AG04450 (cell line): ENCODE results near the gene HLA-DRB1. TPM values are rescaled to one million over a fixed set of nuclear protein-coding genes. Genes with fewer than 3 reads are reported as not detected.
"Not testable (repeated sequence)": the region's sequence is repeated elsewhere in the genome, so short reads cannot be mapped to it uniquely, and the experiment has no call there.

Source experiments
- CTCF ChIA-PET: fragments of 300-600, 350-600 bp; formaldehyde crosslinking; extraction: SDS; loops from one replicate; lab custom pipeline; 2022; ENCODE audit warnings: antibody characterized with exemption, inconsistent platforms; lab: Charles Lee
- POLR2A ChIA-PET: fragments of 350-600 bp; formaldehyde crosslinking; extraction: SDS; loops from one replicate; lab custom pipeline; 2021; ENCODE audit warnings: antibody characterized with exemption, inconsistent platforms; lab: Yijun Ruan, JAX
- DNase-seq: peaks from one replicate; pipeline ENCODE4 v3.0.0-alpha.2; 2011; ENCODE audit warnings: low read depth, low spot score
- H3K27ac ChIP-seq: one replicate; pipeline ENCODE4 v1.5.1; 2012; ENCODE audit warnings: low read depth, low read length, control low read depth
- H3K27me3 ChIP-seq: one replicate; pipeline ENCODE4 v1.6.0; 2012; ENCODE audit warnings: low read length; ENCODE audit not compliant: control insufficient read depth, insufficient read depth
- H3K4me3 ChIP-seq: 2 replicates; pipeline ENCODE4 v1.5.1; 2011; ENCODE audit warnings: mild to moderate bottlenecking, low read depth, low read length, control low read depth
- H3K9me3 ChIP-seq: 2 replicates; pipeline ENCODE4 v1.5.1; 2012; ENCODE audit warnings: low read length; ENCODE audit not compliant: control insufficient read depth, insufficient read depth
- polyA plus RNA-seq: library from polyadenylated mRNA; depleted of rRNA; stranded (reverse); fragments of >200 nt; gene quantifications from 2 replicates; pipeline ENCODE4 v1.2.3, GENCODE V29; 2011; rRNA removed
- small RNA-seq: library from RNA; depleted of rRNA; stranded (forward); fragments of <200 nt; gene quantifications from one replicate; pipeline ENCODE3, GENCODE V24; 2012; ENCODE audit warnings: low read depth; ENCODE audit not compliant: insufficient read length
- TF ChIP-seq, protein P1 (sequence below): IDR thresholded peaks from 2 replicates; pipeline ENCODE4 v1.5.1; 2011; ENCODE audit warnings: low read depth, low read length, control low read depth, inconsistent platforms

The HLA-DRB1 gene
- polyA plus RNA-seq, 1 experiment, result not detected

DNA sequence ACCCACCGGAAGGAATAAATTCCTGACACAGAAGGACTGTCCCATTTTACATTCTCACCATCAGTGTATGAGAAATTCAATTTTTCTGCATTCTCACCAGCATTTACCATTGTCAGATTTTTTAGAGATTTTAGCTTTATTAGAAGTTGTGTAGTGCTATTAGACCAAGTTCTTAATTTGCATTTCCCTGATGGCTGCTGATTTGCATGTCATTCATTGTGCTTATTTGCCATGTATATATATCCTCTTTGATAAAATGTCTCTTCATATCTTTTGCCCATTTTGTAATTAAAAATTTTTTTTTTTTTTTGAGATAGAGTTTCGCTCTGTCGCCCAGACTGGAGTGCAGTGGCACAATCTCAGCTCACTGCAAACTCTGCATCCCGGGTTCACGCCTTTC is 49.8 kb downstream of the HLA-DRB1 start:
- Histone ChIP-seq H3K27me3 (no peaks in the 10 kb centered on the region), H3K27ac (no peak overlapping the region), H3K4me3 (no peak overlapping the region), H3K9me3 (no peaks in the 10 kb centered on the region)
- DNase-seq, result no peak
- ChIA-PET CTCF (no interaction called here), POLR2A (no interaction called here)
- TF ChIP-seq, protein P1, sequence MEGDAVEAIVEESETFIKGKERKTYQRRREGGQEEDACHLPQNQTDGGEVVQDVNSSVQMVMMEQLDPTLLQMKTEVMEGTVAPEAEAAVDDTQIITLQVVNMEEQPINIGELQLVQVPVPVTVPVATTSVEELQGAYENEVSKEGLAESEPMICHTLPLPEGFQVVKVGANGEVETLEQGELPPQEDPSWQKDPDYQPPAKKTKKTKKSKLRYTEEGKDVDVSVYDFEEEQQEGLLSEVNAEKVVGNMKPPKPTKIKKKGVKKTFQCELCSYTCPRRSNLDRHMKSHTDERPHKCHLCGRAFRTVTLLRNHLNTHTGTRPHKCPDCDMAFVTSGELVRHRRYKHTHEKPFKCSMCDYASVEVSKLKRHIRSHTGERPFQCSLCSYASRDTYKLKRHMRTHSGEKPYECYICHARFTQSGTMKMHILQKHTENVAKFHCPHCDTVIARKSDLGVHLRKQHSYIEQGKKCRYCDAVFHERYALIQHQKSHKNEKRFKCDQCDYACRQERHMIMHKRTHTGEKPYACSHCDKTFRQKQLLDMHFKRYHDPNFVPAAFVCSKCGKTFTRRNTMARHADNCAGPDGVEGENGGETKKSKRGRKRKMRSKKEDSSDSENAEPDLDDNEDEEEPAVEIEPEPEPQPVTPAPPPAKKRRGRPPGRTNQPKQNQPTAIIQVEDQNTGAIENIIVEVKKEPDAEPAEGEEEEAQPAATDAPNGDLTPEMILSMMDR, result no peak

DNA sequence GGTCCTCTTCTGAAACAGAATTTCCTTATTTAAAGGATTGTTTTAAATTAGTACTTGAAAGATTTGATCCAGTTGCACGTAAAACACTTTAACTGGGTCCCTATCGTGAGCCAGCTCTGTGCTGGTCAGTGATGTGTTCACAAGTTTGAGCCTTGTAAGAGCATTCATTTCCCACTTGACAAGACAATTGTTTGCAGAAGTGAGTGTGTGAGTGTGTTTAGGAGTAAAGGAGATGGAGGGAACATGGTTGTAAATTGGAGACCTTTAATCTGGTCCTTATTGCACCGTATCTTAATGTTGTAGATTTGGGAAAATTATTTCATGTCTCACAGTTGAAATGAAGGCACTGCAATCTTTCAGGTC is 59.2 kb downstream of the HLA-DRB1 start:
- POLR2A ChIA-PET, H3K27me3 ChIP-seq, CTCF ChIA-PET, H3K9me3 ChIP-seq, H3K4me3 ChIP-seq, H3K27ac ChIP-seq, DNase-seq: not testable (repeated sequence)

DNA sequence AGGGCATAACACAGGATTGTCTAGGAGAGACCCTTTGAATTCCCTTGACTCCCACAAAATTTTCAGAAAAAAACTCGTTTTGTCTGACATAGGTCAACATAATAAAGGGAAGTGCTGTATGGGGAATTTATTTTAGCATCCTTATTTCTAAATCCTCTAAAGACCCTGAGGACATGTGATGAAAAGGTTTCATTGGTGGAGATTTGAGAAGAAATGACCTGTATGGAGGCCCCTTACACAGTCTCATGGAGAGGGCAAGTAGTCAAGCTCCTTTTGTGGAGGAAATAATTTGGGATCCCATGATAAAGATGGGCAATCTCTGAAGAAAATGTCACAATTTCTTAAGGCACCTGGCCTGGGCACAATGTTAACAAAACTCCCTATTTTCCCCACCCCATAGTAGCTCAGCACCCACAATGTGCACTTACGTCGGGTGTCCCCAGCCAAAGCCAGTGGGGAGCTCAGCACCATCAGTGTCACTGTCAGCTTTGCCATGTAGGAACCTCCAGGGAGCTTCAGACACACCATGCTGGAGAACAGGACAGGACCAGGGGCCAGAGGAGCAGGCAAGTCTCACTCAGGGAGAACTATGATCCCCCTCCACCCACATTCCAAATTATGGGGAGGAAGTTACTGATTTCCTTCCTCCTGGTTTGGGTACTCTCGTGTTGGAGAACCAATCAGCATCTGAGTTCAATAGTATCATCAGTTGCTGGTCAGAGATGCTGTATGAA is 59.8 kb downstream of the HLA-DRB1 start, which contains the start of gene HLA-DRB5:
HLA-DRB5 (minus strand) TSS at position 591 of the 734 bp plus-strand sequence; CDS start at position 528, 63 bp downstream.
- no peak for DNase-seq
- no peak within 1 kb of the TSS for H3K27ac ChIP-seq
- POLR2A ChIA-PET, result no interaction called here
- TF ChIP-seq, protein P1, result no peak
- H3K27me3 ChIP-seq, result no peaks in the 10 kb centered on the region
- CTCF ChIA-PET, result no interaction called here
- no peaks in the 10 kb centered on the region for H3K9me3 ChIP-seq
- no peak within 1 kb of the TSS for H3K4me3 ChIP-seq

Small RNA genes within 50 kb of the gene (small RNA-seq; reads per million reads assigned to genes)
- not detected for gene RNU1-61P

Other genes with a start within 250 kb of the HLA-DRB1 start
- not detected in 2 replicates for gene TSBP1, start 217.9 kb downstream of the HLA-DRB1 start, polyA plus RNA-seq
- not detected in 2 replicates for gene BTNL2, start 182.7 kb downstream of the HLA-DRB1 start, polyA plus RNA-seq
- gene HLA-DRA, start 150.0 kb downstream of the HLA-DRB1 start, polyA plus RNA-seq, result not detected in 2 replicates
- gene HLA-DRB5, start 59.6 kb downstream of the HLA-DRB1 start, polyA plus RNA-seq, result not detected in 2 replicates
- gene HLA-DQA1, start 47.6 kb upstream of the HLA-DRB1 start, polyA plus RNA-seq, result not detected in 2 replicates
- not detected in 2 replicates for gene HLA-DQB1, start 76.8 kb upstream of the HLA-DRB1 start, polyA plus RNA-seq
- gene HLA-DQA2, start 151.5 kb upstream of the HLA-DRB1 start, polyA plus RNA-seq, result not detected in 2 replicates
- not detected in 2 replicates for gene HLA-DQB2, start 173.7 kb upstream of the HLA-DRB1 start, polyA plus RNA-seq
- gene HLA-DOB, start 227.2 kb upstream of the HLA-DRB1 start, polyA plus RNA-seq, result not detected in 2 replicates
- 15.3 and 15.4 TPM in 2 replicates for gene TAP2, start 248.9 kb upstream of the HLA-DRB1 start, polyA plus RNA-seq